SK-MEL-5 (cell line): Measurements from ENCODE around the gene TMEM183A. TPM values are rescaled to one million over a fixed set of nuclear protein-coding genes. Genes with fewer than 3 reads are reported as not detected.
A peak's percentile ranks its signal among the peaks of the same experiment; 100 is the strongest.

Source experiments
- DNase-seq: peaks from one replicate; pipeline ENCODE4 v3.0.0-alpha.2; 2016; ENCODE audit warnings: low read depth, low spot score
- in situ Hi-C: cut with HindIII; loops from 2 replicates; pipeline ENCODE4 v1.10.0; 2016; ENCODE audit warnings: low sequenced_read_pairs, high pct_unique_total_duplicates, low pct_unique_long_range_greater_than_20kb
- total RNA-seq: library from RNA; depleted of rRNA; stranded (reverse); fragments of >200 nt; shearing (Covaris generic); gene quantifications from 2 replicates; pipeline ENCODE4 v1.2.3, GENCODE V29; 2014

TMEM183A gene
- total RNA-seq, 1 experiment from 2014 or later: 78.1 TPM

DNA sequence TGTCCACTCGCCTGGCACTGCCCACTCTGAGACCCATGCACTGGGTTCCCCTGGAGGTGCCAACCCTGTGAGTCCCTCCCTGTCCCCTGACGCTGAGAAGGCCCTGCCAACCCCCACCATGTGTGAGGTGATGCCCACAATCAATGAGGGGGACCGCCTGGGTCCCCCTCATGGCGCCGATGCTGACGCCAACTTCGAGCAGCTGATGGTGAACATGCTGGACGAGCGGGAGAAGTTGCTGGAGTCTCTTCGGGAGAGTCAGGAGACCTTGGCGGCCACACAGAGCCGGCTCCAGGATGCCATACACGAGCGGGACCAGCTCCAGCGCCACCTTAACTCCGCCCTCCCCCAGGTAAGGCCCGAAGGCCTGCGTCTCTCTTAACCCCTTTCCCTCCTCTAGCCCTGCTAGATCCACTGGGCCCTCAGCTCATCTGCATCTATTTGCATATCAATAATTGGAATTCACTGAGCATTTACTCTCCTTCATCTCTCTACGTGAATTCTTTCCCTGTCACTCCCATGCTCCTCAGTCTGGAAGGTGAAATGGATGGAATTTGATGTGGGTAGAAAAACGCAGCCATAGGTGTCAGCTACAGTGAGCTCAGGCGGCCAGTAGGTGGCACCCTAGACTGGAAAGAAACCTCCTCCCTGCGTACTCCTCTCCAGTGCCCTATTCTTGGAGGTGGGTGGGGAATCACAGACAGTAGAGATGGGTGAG lies 31.9 kb downstream of the TMEM183A start:
- peak; percentile 78 for DNase-seq
- in situ Hi-C loops: no loop called here

DNA sequence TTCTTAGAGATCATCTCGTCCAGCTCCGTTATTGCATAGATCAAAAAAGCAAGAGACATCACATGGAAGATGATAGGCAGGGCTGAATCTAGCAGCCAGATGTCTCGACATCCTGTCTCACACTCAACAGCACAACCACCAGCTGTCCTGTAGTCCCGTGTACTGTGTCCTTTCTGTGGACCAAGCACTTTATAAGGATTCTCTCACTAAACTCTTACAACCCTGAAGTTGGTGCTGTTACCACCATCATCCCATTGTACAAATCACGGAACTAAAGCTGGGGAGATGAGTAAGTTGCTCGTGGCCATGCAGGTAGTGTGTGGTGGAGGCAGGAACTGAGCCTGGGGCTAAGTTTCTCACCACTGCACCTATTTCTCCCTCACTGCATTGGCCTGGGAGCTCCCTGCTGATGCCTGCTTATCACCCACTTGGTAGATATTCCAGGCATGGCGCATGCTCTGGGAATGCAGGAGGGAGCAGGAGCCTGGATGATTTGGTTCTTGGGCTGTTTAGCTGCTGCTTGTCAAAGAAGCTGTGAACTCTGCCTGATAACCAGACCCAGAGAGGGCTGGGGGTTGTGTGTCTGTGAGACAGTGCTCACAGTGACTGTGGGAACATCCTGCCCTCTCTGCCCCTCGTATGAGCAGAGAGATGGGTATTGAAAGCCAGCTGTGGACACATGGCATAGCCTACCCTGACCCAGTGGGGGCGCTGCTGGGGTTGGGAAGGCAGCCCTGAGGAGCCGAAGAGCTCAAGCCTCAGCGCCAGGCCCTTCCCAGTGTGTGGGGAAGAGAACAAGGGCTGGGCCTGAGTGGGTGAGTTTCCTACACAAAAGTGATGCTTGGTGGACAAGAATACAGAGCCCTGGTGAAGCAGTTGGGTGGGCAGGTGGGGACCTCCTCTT lies 32.7 kb downstream of the TMEM183A start:
- DNase-seq: peak; percentile 46
- in situ Hi-C loops: no loop called here

DNA sequence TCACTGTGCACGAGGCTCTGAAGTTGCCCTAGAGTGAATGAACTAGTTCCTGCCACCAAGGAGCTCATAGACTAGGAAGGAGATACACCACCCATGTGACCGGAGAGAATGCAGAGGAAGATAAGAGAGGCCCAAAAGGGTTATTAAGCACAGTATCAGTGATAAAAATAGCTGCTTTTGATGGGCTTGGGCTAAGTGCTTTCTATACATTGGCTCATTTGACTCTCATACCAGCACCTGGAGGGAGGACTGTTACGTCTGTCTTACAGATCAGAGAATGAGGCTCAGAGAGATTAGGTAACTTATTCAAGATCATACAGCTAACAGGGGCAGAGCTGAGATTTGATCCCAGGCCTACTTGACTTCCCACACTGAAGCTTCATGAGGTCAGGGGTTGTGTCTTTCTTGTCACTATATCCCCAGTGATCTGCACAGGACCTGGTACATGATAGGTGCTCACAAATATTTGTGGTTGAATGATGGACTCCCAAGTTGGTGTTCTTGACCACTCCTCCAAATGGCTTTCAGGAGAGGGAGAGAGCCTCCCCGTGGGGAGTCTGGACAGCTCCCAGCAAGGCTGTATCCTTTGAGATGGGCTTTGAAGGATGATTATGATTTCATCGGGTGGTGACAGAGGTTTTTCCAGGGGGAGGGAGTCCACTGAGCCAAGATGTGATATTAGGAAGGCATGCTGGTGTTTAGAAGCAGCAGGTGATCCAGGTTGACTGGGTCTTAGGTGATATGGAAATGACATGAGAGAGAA lies 33.5 kb downstream of the TMEM183A start:
- DNase-seq: no peak
- in situ Hi-C loops: no loop called here

DNA sequence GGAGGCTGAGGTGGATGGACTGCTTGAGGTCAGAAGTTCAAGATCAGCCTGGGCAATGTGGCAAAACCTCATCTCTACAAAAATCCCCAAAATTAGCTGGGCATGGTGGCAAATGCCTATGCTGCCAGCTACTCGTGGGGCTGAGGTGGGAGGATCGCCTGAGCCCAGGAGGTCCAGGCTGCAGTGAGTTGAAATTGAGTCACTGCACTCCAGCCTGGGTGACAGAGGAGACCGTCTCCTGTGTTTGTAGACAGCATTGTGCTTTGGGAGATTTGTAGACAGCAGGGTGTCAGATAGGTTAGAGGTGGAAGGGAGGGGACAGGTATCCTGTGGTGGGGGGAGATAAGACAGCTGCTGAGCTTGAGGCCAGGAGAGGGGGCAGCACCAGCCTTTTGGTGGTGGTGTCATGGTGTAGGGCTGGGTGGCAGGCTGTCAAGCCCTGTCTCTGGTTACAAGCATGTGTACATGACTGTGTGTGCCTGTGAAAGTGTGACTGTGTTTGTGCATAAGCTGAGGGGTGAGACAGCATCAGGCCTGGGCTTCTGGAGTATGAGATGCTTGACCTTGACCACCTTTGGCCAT lies 34.3 kb downstream of the TMEM183A start:
- no peak for DNase-seq
- in situ Hi-C loops: no loop called here

DNA sequence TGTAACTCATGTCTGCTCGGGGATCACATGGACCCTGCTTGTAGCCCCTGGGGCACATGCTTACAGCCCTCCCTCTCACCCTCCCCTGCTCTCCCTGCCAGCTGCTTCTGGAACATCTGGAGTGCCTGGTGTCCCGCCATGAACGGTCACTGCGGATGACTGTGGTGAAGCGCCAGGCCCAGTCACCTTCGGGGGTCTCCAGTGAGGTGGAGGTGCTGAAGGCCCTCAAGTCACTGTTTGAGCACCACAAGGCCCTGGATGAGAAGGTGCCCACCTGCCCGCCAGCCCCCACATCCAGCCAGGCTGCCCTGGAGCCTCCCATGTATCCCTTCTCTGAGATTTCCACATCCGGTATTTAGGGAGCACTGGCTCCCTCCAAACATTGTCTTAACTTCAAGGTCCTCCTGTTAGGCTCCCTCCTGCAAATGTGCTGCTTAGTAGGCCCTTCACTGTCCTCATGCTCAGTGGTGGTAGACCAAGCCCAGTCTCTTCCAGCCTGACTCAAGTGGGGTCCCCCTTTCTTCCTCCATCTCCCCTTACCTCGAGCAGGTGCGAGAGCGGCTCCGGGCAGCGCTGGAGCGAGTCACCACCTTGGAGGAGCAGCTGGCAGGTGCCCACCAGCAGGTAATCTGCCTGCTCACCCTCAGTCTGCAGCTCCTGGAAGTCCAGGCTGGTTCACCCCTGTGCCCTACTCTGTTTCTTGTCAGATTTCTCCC lies 36.8 kb downstream of the TMEM183A start:
- DNase-seq: no peak
- in situ Hi-C loops: no loop called here

DNA sequence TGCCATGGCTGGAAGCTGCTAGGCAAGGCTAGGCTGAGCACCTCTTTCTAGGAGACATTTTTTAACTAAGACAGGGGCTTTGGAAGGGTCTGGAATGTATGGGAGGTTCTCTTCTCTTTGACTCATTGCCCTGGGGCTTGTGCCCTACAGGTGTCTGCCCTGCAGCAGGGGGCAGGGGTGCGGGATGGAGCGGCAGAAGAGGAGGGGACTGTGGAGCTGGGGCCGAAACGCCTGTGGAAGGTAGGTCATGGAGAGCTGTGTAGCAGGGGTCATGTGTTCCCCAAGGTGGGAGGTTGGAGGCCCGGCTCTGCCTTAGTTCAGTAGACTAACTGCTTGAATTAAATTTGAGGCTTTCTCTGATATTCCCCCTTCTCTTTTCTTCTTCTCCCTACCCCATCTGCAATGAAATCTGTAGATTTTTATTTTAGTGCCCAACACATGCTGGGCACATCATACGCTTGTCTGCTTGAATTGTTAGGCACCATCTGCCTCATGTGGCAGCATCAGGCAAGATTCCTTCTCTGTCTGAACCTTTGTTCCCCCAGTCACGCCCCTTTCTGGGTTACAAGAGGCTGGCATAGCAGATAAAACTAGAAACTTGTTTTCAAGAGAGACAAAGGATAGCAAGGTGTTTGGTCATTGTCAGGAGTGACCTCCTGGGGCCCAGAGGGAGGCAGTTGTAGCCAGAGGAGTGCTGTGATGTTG lies 37.5 kb downstream of the TMEM183A start:
- in situ Hi-C loops: no loop called here
- DNase-seq: no peak

DNA sequence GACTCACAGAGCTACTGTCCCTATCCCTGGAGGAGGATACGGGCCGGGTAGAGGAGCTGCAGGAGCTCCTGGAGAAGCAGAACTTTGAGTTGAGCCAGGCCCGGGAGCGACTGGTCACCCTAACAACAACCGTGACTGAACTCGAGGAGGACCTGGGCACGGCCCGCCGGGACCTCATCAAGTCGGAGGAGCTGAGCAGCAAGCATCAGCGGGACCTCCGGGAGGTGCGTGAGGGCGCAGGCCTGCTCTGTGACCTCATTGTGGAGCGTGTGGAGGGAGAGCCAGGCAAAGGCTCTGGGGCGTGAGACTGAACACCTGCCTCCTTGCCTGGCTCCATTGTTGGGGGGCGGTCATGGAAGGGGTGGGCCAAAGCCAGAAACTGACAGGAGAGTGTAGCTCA lies 38.2 kb downstream of the TMEM183A start:
- no peak for DNase-seq
- in situ Hi-C loops: no loop called here

DNA sequence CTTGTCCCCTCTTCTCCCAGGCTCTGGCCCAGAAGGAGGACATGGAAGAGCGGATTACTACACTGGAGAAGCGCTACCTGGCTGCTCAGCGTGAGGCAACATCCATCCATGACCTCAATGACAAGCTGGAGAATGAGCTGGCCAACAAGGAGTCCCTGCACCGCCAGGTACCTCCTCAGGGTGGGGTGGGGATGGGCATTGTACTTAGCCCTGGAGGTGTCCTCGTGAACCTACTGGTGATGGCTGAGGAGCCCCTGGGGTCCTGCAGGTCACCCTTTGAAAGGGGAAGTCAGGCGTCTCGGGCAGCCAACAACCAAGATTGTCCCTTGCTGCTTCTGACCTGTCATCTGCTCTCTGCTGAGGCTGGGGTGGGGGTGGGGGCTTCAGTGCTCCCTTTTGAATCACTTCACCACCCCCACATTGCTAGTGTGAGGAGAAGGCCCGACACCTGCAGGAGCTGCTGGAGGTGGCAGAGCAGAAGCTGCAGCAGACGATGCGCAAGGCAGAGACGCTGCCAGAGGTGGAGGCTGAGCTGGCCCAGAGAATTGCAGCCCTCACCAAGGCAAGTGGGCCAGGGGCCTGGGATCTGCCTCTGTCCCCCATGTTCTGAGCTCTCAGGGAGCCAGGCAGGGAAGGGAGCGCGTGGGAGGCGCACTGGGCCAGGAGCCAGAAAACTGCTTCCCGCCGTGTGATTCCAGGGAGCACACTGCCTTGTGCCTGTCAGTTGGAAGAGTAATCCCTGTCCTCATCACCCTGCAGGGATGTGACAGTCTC lies 38.8 kb downstream of the TMEM183A start:
- DNase-seq: no peak
- in situ Hi-C loops: no loop called here

DNA sequence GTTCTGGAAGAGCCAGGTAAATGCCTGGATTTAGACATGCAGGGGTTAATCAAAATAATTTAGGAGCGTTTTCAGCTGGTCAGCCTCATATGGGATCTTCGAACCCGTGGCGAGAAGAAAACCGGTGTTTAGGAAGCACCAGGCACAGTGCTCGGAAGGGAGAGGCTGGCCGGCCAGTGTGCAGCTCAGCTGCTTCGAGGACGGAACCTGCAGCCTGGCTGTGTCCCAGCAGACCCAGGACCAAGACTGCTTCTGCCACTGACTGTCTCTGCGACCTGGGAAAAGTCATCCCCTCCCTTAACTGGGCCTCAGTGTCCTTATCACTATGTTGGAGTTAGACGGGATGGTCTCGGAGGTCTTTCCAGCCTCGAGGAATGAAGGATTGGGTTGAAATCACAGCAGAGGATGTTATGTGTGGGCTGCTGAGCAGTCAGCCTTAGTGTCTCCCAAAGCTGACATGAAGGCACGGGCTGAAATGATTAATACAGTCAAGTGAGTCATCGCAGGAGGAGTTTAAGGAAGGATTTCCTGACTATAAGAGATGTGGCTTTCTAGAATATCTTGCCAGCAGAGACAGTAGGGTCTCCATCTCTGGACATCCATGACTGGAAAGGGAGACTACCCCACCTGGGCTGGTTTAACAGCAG lies 39.9 kb downstream of the TMEM183A start:
- in situ Hi-C loops: no loop called here
- DNase-seq: no peak

DNA sequence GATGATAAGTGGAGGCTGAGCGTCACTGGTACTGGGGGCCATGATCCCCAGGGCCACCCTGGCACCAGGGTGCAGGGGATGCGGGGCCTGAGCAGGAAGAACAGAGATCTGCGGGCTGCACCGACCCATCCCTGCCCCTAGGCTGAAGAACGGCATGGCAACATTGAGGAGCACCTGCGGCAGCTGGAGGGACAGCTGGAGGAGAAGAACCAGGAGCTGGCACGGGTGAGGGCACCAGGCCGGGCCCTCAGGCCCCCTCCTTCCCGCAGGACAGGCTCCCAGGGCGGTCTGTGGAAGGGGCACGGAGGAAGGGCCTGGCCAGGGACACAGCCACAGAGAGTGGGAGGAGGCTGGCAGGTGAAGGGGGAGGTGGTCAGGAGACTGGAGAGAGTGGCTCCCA lies 40.9 kb downstream of the TMEM183A start:
- in situ Hi-C loops: no loop called here
- DNase-seq: no peak

DNA sequence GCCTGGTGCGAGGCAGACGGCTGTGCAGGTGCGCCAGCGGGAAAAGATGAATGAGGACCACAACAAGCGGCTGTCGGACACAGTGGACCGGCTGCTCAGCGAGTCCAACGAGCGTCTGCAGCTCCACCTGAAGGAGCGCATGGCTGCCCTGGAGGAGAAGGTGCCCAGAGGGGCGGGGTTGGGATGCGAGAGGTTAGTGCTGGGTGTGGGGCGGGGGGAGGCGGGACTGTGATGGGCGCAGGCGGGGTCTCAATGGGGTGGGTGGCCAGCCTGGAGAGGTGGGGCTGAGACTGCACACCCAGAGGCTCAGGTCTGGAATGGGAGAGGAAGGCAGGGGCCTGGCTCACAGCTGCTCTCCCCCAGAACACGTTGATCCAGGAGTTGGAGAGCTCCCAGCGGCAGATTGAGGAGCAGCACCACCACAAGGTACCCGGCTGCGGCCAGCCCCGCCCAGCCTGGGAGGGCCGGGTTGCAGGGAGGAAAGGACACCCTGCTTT lies 41.4 kb downstream of the TMEM183A start:
- no peak for DNase-seq
- in situ Hi-C loops: no loop called here

DNA sequence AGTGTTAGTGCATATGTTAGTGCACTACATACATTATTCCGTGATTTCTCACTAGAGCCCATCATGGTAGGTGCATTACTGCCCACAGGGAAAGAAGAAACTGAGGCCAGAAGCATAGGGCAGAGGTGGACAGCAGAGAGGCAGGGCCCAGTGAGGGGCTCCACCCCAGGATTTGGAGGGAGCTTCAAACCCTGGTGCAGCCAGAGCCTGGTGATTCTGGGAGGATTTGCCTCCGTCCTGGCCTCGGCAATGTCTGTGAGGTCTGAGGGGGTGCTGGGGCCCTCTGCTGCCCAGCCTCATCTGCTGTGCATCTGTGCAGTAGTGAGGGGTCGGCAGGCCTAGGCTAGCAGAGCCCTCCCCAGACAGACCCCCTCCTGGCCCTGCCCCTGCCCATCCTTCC lies 41.9 kb downstream of the TMEM183A start:
- in situ Hi-C loops: no loop called here

DNA sequence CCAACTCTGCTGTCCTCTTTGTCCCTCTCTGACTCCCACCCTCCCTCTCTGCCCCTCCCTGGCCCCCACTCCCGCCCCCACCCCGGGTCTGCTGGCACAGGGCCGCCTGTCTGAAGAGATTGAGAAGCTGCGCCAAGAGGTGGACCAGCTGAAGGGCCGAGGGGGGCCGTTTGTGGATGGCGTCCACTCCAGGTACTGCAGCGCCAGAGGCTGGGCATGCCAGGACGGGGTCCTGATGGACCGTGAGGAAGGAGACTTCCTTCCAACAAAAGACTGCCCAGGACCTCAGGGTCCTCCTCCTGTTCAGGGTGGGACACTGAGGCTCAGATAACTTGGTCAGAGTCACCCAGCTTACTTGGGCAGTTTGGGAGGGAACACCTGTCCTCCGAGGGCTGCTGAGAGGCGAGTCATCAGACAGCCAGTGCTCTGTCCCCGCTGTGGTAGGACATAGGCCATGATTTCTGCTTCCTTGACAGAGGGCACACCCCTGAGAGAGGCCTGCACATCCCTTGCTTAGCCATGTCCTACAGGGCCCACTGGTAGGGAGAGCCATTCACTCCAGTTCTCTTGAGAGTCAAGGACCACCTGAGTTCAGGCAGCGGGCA lies 42.5 kb downstream of the TMEM183A start:
- in situ Hi-C loops: no loop called here
- no peak for DNase-seq

More for the DNA sequence above, 41.9 kb downstream of the TMEM183A start:
- no peak for DNase-seq

DNA sequence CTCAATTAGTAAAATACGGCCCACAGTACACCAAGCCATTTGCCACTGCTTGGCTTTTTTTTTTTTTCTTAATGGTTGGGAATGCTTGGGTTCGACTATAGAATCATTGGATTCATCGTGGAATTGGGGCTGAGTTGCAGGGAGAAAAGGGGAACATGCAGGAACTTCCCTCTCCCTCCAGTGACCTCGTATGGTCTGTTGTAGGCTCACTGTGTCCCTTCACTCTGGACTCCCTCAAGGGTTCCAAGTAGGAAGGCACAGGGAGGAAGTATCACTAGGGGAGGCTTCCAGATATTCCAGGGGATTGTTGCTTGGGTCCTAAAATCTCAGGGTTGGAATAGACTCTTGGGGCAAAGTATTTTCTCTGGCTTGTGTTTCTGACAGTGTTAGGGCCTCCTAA lies 43.7 kb downstream of the TMEM183A start:
- in situ Hi-C loops: no loop called here
- no peak for DNase-seq

DNA sequence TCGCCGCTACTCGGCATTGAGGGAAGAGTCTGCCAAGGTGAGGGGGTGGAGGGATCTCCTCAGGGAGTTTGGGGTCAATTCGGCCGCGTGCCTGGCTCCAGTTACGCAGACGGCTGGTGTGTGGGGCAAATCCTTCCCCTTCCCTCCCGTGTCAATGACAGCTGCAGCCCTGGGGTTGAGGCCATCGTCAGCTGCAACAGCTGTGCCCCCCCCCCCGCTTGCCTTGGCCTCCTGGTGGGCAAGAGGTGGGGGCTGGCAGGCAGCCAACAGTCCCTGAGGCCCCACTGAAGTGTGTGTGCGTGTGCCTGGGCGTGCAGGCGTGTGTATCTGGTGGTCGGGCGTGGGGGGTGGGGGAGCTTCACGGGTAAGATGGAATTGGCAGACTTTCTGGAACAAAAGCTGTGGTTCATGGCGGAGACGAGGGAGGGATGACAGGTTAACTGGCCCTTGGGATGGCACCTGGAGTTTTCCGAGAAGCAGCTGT lies 44.7 kb downstream of the TMEM183A start:
- in situ Hi-C loops: no loop called here
- DNase-seq: no peak
